ENCODE data around the gene RNF212. TPM values are rescaled to one million over a fixed set of nuclear protein-coding genes. Genes with fewer than 3 reads are reported as not detected.

The RNF212 gene
- total RNA-seq, 1 experiment from 2014 or later, result not detected

DNA sequence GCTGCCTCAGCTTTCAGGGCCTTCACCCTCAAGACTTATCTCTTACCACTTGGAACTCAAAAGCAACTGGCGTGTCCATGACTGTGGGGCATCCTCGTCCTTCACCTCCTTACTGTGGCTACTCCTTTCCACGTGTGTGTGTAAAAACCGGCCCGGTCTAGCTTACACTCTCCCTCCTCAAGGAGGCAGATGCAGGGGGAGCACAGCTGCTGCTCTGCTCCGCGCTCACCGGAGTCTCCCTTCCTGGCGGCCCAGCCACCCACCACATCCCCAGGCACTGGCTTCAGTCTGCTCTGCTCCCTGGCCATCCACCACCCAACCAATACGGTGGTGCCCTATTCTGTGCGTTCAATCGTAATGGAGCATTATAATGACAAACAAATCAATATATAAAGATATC is 8.3 kb downstream of the RNF212 start:
- TF ChIP-seq EZH2 (IDR thresholded peaks at IDR 0.05; ENCODE audit: low read length, unreplicated experiment), result no peak
- TF ChIP-seq, protein P1, sequence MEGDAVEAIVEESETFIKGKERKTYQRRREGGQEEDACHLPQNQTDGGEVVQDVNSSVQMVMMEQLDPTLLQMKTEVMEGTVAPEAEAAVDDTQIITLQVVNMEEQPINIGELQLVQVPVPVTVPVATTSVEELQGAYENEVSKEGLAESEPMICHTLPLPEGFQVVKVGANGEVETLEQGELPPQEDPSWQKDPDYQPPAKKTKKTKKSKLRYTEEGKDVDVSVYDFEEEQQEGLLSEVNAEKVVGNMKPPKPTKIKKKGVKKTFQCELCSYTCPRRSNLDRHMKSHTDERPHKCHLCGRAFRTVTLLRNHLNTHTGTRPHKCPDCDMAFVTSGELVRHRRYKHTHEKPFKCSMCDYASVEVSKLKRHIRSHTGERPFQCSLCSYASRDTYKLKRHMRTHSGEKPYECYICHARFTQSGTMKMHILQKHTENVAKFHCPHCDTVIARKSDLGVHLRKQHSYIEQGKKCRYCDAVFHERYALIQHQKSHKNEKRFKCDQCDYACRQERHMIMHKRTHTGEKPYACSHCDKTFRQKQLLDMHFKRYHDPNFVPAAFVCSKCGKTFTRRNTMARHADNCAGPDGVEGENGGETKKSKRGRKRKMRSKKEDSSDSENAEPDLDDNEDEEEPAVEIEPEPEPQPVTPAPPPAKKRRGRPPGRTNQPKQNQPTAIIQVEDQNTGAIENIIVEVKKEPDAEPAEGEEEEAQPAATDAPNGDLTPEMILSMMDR (conservative IDR thresholded peaks at IDR 0.05; ENCODE audit: low read depth, low read length), result no peak
- TF ChIP-seq EZH2phosphoT487 (IDR thresholded peaks at IDR 0.05; ENCODE audit: borderline replicate concordance, low read length), result no peak
- no peak for DNase-seq
- Histone ChIP-seq H3K9me3 (ENCODE audit: low read length) (no peaks in the 10 kb centered on the region), H3K79me2 (ENCODE audit: low read length) (no peaks in the 10 kb centered on the region), H3K9me2 (replicated peaks; ENCODE audit: low read length) (no peaks in the 10 kb centered on the region), H3K27me3 (ENCODE audit: low read length) (no peaks in the 10 kb centered on the region), H3K27ac (ENCODE audit: low read length) (no peak overlapping the region), H3K4me2 (ENCODE audit: low read length) (no peak overlapping the region), H3K4me1 (ENCODE audit: insufficient read depth, low read length) (no peaks in the 10 kb centered on the region), H2AFZ (ENCODE audit: low read length) (no peak overlapping the region), H3K36me3 (ENCODE audit: low read depth, low read length) (no peaks in the 10 kb centered on the region), H3F3A (ENCODE audit: low read length, unreplicated experiment) (no peaks in the 10 kb centered on the region), H4K20me1 (ENCODE audit: low read length) (no peaks in the 10 kb centered on the region), H3K4me3 (ENCODE audit: low read length) (no peak overlapping the region), H3K9ac (ENCODE audit: low read length) (no peak overlapping the region)
- CTCF ChIA-PET, result no interaction called here
- intact Hi-C loops (cut with micrococcal nuclease), result no loop called here
- no TSS peak for BruUV-seq (replicated peaks)
- POLR2A ChIA-PET (ENCODE audit: unreplicated experiment), result no interaction called here
- no peak for ATAC-seq

DNA sequence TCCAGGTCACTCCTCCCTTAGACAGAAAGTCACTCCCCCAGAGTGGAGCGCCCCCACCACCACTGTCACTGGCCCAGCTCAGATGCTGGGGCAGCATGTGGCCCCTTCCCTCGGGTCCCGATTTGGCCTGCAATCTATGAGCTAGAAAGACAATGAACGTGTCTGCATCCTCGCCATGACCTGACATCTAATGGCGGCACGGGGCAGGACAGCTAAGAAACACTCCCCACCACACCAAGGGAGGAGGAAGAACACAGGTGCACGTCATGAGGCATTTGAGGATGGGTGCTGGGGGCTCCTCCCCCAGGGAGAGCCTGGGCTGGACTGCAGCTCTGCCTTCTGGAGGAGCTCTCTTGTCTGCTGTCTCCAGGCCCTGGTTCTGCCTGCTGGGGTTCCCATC is 8.7 kb downstream of the RNF212 start:
- H3K4me1 ChIP-seq (ENCODE audit: insufficient read depth, low read length), result no peaks in the 10 kb centered on the region
- ATAC-seq (no peak), DNase-seq (no peak)
- H3K9me2 ChIP-seq (replicated peaks; ENCODE audit: low read length), result no peaks in the 10 kb centered on the region
- H3K36me3 ChIP-seq (ENCODE audit: low read depth, low read length), result no peaks in the 10 kb centered on the region
- H3K27me3 ChIP-seq (ENCODE audit: low read length), result no peaks in the 10 kb centered on the region
- H4K20me1 ChIP-seq (ENCODE audit: low read length), result no peaks in the 10 kb centered on the region
- no peak overlapping the region for H3K27ac ChIP-seq (ENCODE audit: low read length)
- H3K9me3 ChIP-seq (ENCODE audit: low read length), result no peaks in the 10 kb centered on the region
- H2AFZ ChIP-seq (ENCODE audit: low read length), result no peak overlapping the region
- H3K4me2 ChIP-seq (ENCODE audit: low read length), result no peak overlapping the region
- no peak overlapping the region for H3K4me3 ChIP-seq (ENCODE audit: low read length)
- TF ChIP-seq, protein P1 (conservative IDR thresholded peaks at IDR 0.05; ENCODE audit: low read depth, low read length), result no peak
- TF ChIP-seq EZH2phosphoT487 (IDR thresholded peaks at IDR 0.05; ENCODE audit: borderline replicate concordance, low read length), result no peak
- TF ChIP-seq EZH2 (IDR thresholded peaks at IDR 0.05; ENCODE audit: low read length, unreplicated experiment), result no peak
- ChIA-PET POLR2A (ENCODE audit: unreplicated experiment) (no interaction called here), CTCF (no interaction called here)
- H3K79me2 ChIP-seq (ENCODE audit: low read length), result no peaks in the 10 kb centered on the region
- intact Hi-C loops (cut with micrococcal nuclease), result no loop called here
- no TSS peak for BruUV-seq (replicated peaks)
- H3K9ac ChIP-seq (ENCODE audit: low read length), result no peak overlapping the region
- H3F3A ChIP-seq (ENCODE audit: low read length, unreplicated experiment), result no peaks in the 10 kb centered on the region

DNA sequence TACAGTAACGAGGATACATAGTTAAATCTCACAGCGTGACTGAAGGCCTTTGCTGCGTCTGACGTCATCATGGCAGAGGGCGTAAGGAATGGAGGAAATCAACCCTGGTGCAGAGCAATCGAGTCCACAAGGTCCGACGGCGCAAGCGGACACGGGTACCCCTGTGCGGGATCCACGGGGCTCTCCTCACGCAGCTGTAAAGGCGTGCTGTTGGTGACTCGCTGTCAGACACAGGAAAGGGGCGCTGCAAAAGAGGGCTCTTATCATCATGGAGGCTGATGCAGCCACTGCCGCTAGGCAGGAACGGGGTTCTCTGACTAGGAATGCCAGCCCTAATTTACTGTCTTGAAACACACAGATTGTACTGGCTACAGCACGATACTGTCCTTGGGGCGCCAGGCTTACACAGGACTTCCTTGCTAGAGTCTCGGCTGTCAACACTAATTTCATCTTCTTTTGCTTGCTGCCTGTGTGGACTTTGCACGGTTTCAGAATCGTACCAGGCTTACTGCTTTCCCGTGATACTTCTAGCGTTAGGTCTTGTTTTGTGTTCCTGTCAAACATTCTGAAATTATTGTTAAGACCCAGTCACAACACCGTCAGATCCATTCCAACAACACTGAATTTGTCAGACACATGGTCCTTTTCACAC is 13.6 kb downstream of the RNF212 start:
- no peaks in the 10 kb centered on the region for H3K4me1 ChIP-seq (ENCODE audit: insufficient read depth, low read length)
- intact Hi-C loops (cut with micrococcal nuclease), result no loop called here
- no peaks in the 10 kb centered on the region for H3K27me3 ChIP-seq (ENCODE audit: low read length)
- TF ChIP-seq, protein P1 (conservative IDR thresholded peaks at IDR 0.05; ENCODE audit: low read depth, low read length), result no peak
- TF ChIP-seq EZH2 (IDR thresholded peaks at IDR 0.05; ENCODE audit: low read length, unreplicated experiment), result no peak
- H3K79me2 ChIP-seq (ENCODE audit: low read length), result no peaks in the 10 kb centered on the region
- H3F3A ChIP-seq (ENCODE audit: low read length, unreplicated experiment), result no peaks in the 10 kb centered on the region
- CTCF ChIA-PET, result no interaction called here
- no peaks in the 10 kb centered on the region for H3K9me2 ChIP-seq (replicated peaks; ENCODE audit: low read length)
- no peak overlapping the region for H2AFZ ChIP-seq (ENCODE audit: low read length)
- no peak for DNase-seq
- POLR2A ChIA-PET (ENCODE audit: unreplicated experiment), result no interaction called here
- H3K9ac ChIP-seq (ENCODE audit: low read length), result no peak overlapping the region
- no peaks in the 10 kb centered on the region for H3K9me3 ChIP-seq (ENCODE audit: low read length)
- no peaks in the 10 kb centered on the region for H3K36me3 ChIP-seq (ENCODE audit: low read depth, low read length)
- H3K4me3 ChIP-seq (ENCODE audit: low read length), result no peak overlapping the region
- no peaks in the 10 kb centered on the region for H4K20me1 ChIP-seq (ENCODE audit: low read length)
- no peak overlapping the region for H3K27ac ChIP-seq (ENCODE audit: low read length)
- BruUV-seq (replicated peaks), result no TSS peak
- no peak for ATAC-seq
- H3K4me2 ChIP-seq (ENCODE audit: low read length), result no peak overlapping the region
